HG02610 (cell line): ENCODE results near the gene PKP2.

ENCODE experiments used
- ATAC-seq: cut with Tn5 transposase; IDR thresholded peaks from one replicate; pipeline ENCODE4 v1.9.1; 2021; ENCODE audit warnings: mild to moderate bottlenecking, moderate library complexity; ENCODE audit not compliant: unreplicated experiment

Gene PKP2

DNA sequence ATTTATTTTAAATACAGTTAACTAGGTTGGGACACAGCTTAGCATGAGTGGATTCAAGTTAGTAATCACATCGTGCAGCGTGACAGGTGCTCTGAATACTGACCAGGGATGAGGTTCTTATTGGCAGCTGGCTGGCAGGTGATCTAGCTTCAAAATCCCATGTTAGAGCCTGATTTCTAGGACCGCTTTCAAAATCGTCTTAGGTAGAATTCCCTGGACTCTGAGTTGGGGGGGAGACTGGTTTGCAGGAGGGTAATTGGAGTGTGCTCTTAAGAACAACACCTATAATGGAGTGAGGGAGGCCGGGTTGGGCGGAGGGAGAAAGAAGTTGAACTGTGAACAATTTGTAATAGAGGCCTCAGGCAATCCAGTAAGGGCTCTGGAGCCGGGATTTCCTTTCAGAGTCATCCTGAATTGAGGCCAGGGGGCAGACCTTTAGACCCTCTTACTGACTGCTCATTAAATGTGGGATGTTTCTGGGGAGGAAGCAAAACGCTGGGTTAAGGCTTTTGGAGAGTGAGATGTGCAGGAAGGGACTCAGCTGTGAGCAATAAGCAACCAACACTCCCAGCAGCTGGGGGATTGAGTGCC is 140.0 kb downstream of the PKP2 start:
- ATAC-seq, result no peak

GRCh38 chr12:32755654-32756475 is 140.7 kb downstream of the PKP2 start, which contains the start of gene YARS2:
TSS of gene YARS2 (minus strand) at chr12:32755897. CDS start at chr12:32755874, 23 bp downstream.
- ATAC-seq, result peak; percentile 91

- ATAC-seq, result peak; percentile 71
These were observed 141.4 kb downstream of the PKP2 start for GRCh38 chr12:32755051-32755653.

GRCh38 chr12:32754111-32754510 is 142.5 kb downstream of the PKP2 start:
- ATAC-seq, result no peak

GRCh38 chr12:32753605-32754004 is 143.0 kb downstream of the PKP2 start:
- ATAC-seq, result no peak

- no peak for ATAC-seq
These were observed 153.3 kb downstream of the PKP2 start for GRCh38 chr12:32743264-32743663.

- no peak for ATAC-seq
These were observed 154.4 kb downstream of the PKP2 start for GRCh38 chr12:32742133-32742532.
